Measurements from ENCODE around the gene IKZF5. TPM values are rescaled to one million over a fixed set of nuclear protein-coding genes. Genes with fewer than 3 reads are reported as not detected.
A peak's percentile ranks its signal among the peaks of the same experiment; 100 is the strongest.

The IKZF5 gene, protein sequence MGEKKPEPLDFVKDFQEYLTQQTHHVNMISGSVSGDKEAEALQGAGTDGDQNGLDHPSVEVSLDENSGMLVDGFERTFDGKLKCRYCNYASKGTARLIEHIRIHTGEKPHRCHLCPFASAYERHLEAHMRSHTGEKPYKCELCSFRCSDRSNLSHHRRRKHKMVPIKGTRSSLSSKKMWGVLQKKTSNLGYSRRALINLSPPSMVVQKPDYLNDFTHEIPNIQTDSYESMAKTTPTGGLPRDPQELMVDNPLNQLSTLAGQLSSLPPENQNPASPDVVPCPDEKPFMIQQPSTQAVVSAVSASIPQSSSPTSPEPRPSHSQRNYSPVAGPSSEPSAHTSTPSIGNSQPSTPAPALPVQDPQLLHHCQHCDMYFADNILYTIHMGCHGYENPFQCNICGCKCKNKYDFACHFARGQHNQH
- 12.9 TPM for total RNA-seq
- long read RNA-seq, full-length matches to known transcripts = 11 of 14 reads
- long read RNA-seq, partial matches to known transcripts = 0 of 14 reads
- long read RNA-seq, other reads (novel, unspliced or antisense) = 3 of 14 reads

DNA sequence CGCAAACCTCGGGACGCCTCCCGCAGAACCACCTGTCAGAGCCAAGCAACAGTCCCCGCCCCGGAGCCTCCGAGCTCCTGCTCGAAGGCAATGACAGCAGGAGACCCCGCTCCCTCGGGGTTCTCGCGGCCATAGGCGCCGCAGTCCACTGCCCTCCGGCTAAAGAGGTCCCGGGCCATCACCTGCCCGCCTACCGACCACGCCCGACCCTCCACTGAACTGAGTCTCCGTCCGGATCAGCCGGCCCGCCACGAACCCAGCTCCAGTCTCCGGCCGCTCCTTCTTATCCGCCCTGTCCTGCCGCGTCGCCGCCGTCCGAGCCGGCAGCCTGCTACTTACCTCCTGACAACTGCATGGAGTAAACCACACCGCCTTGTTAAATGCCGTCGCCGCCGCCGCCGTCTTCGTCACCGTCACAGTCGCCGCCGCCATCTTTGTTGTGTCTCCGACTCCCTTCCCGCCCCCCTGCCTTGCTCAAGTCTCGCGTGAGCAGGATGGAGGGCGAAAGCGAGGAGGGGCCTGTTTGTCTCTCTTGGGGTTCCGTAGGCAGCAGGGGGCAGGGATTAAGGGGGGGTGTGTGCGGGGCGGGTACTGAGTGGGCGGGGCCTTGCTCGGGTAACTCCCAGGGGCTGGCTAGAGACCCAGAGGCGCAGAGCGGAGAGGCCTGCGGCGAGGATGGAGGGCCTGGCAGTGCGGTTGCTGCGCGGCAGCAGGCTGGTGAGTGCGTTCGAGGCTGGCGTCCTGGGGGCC lies at the start of gene IKZF5, which contains the start of gene ACADSB:
Gene IKZF5 (minus strand): TSS at position 441 of the 750 bp plus-strand sequence. CDS start 10,170 bp downstream, outside the sequence.
Gene ACADSB (plus strand): TSS at position 652 of the 750 bp plus-strand sequence. CDS start 24 bp downstream, at position 676.
- Histone ChIP-seq H3K4me3 (peak within 1 kb of the TSS; percentile 95), H3K9me3 (replicated peaks) (no peaks in the 10 kb centered on the region), H3K27ac (replicated peaks) (peak within 1 kb of the TSS; percentile 94), H3K4me1 (peaks cover 64% of the 10 kb centered on the region), H3K36me3 (peaks cover 3% of the 10 kb centered on the region), H3K27me3 (ENCODE audit: low read depth) (no peaks in the 10 kb centered on the region)
- intact Hi-C loops (cut with micrococcal nuclease) = no loop called here
- TF ChIP-seq, protein P1, sequence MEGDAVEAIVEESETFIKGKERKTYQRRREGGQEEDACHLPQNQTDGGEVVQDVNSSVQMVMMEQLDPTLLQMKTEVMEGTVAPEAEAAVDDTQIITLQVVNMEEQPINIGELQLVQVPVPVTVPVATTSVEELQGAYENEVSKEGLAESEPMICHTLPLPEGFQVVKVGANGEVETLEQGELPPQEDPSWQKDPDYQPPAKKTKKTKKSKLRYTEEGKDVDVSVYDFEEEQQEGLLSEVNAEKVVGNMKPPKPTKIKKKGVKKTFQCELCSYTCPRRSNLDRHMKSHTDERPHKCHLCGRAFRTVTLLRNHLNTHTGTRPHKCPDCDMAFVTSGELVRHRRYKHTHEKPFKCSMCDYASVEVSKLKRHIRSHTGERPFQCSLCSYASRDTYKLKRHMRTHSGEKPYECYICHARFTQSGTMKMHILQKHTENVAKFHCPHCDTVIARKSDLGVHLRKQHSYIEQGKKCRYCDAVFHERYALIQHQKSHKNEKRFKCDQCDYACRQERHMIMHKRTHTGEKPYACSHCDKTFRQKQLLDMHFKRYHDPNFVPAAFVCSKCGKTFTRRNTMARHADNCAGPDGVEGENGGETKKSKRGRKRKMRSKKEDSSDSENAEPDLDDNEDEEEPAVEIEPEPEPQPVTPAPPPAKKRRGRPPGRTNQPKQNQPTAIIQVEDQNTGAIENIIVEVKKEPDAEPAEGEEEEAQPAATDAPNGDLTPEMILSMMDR (IDR thresholded peaks at IDR 0.05; ENCODE audit: borderline replicate concordance) = no peak
- peak; percentile 95 for DNase-seq

DNA sequence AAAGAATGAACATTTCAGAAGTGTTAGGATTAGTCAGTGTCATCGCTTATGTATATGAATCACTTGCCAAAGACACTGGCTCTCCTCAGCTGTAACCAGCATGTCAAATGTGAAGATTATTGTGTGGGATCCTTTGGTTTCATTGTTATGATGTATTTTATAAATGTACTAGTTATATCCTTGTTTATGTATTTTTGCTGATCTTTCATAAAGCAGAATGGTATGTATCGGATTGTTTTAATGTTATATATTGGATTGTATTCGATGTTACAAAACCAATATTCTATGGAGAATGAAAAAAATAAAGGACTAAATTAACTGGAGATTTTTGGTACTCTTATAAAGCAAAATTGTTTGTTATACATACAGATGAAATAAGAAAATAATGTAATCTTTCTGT lies 49.4 kb upstream of the IKZF5 start:
- no peaks in the 10 kb centered on the region for H3K27me3 ChIP-seq (ENCODE audit: low read depth)
- peaks cover 16% of the 10 kb centered on the region for H3K36me3 ChIP-seq
- H3K4me3 ChIP-seq = no peak overlapping the region
- no peaks in the 10 kb centered on the region for H3K4me1 ChIP-seq
- intact Hi-C loops (cut with micrococcal nuclease) = no loop called here
- TF ChIP-seq, protein P1 (IDR thresholded peaks at IDR 0.05; ENCODE audit: borderline replicate concordance) = no peak
- H3K9me3 ChIP-seq (replicated peaks) = no peaks in the 10 kb centered on the region
- H3K27ac ChIP-seq (replicated peaks) = no peak overlapping the region
- no peak for DNase-seq

DNA sequence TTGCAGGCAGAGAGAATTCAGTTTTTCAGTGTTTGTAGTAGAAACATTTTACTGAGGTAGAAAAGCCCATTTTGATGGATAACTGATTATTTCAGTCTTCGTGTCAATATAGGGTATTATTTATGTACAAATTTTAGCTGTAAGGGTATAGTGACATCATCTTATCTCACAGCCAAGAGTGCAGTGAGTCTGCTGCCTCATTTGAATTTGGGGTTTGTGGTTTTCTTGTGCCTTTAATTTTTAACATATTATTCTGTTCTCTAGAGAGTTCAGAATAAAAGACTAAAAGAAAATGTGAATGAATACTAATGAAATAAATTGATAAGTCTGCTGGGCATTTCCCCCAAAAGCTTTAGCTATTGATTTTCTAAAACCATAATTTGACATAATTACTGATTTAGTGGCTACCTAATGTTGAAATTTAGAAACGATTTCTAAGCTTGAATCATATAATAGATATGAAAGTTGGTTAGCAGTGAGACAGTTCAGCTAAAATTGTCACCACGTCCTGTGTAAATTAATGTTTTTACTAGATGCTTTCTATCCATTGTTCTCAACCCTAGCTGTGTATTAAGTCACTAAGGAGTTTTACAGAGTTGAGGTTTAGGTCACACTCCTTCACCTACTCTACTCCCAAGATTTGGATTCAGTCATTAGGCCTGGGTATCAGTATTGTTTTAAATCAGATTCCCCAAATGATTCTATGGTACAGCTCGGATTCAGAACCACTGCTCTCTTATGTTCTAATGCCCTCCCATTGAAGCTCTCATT lies 37.6 kb upstream of the IKZF5 start:
- Histone ChIP-seq H3K4me3 (no peak overlapping the region), H3K4me1 (no peaks in the 10 kb centered on the region), H3K27ac (replicated peaks) (no peak overlapping the region), H3K36me3 (peaks cover 76% of the 10 kb centered on the region), H3K27me3 (ENCODE audit: low read depth) (no peaks in the 10 kb centered on the region), H3K9me3 (replicated peaks) (no peaks in the 10 kb centered on the region)
- intact Hi-C loops (cut with micrococcal nuclease) = loop anchor here (10.0 kb wide), 1 partner anchor 509 kb away; no protein-coding TSS in a partner anchor
- DNase-seq = no peak
- TF ChIP-seq, protein P1 (IDR thresholded peaks at IDR 0.05; ENCODE audit: borderline replicate concordance) = no peak

DNA sequence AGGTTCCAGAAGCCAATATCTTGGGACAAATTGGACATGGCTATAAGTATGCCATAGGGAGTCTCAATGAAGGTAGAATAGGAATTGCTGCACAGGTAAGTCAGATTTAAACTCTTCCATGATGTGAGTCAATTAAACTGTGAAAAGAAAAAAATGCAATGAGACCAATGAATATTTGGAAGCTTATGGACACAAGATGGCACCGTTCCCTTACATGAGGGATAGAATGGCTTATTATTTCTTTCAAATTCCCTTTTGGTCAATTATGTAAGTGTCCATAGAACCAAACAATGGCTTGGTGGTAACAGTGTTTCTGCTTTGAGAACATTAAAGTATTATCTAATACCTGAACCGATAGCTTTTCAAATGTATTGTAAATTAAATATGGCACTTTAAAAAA lies 35.8 kb upstream of the IKZF5 start:
- H3K36me3 ChIP-seq = peaks cover 67% of the 10 kb centered on the region
- H3K4me3 ChIP-seq = no peak overlapping the region
- DNase-seq = no peak
- H3K27me3 ChIP-seq (ENCODE audit: low read depth) = no peaks in the 10 kb centered on the region
- H3K4me1 ChIP-seq = no peaks in the 10 kb centered on the region
- H3K27ac ChIP-seq (replicated peaks) = no peak overlapping the region
- intact Hi-C loops (cut with micrococcal nuclease) = loop anchor here (10.0 kb wide), 1 partner anchor 510 kb away; no protein-coding TSS in a partner anchor
- H3K9me3 ChIP-seq (replicated peaks) = no peaks in the 10 kb centered on the region
- TF ChIP-seq, protein P1 (IDR thresholded peaks at IDR 0.05; ENCODE audit: borderline replicate concordance) = no peak

All from left ventricle myocardium inferior (tissue), 1 donor.